ENCODE results near the gene ALDH2. TPM values are rescaled to one million over a fixed set of nuclear protein-coding genes. Genes with fewer than 3 reads are reported as not detected.

Gene ALDH2
- total and polyA plus RNA-seq, 9 of the 15 experiments (the other 6 are each of a cell fraction or from before 2014, with no cell fraction given), result 1.9 to 22.5 (median 12.2) TPM

GRCh38 chr12:111785651-111786050, 18.9 kb downstream of the ALDH2 start:
- H2AFZ ChIP-seq (ENCODE audit: low read depth, low read length), result no peak overlapping the region
- no peaks in the 10 kb centered on the region for H3K79me2 ChIP-seq (ENCODE audit: control insufficient read depth, insufficient read depth, low read length)
- no peaks in the 10 kb centered on the region; a peak in 1 of 5 replicates for H3K27me3 ChIP-seq (ENCODE audit: control insufficient read depth in 2 of 2, insufficient read depth in 2 of 2, low read length in 2 of 2)
- in situ Hi-C loops (cut with MboI) (no loop called here), intact Hi-C loops (cut with micrococcal nuclease) (no loop called here)
- DNase-seq (ENCODE audit: extremely low read depth in 1 of 4, low spot score in 3 of 4), result no peak
- ChIA-PET CTCF (ENCODE audit: low intra/inter-chr PET ratio) (no interaction called here), POLR2A (interaction anchor here (1.2 to 2.4 kb wide), 2 partner anchors 10 to 20 kb away, joined by 3 to 9 read pairs; no protein-coding TSS in a partner anchor)
- WGBS (ENCODE audit: insufficient coverage, low coverage, missing lambda C conversion rate), result 42% methylated on average over 2 of the region's 2 CpGs
- TF ChIP-seq ZNF518B (CRISPR knock-in tag; IDR thresholded peaks at IDR 0.05) (no peak), CEBPB (tag; IDR thresholded peaks at IDR 0.05) (no peak), KHSRP (IDR thresholded peaks at IDR 0.05) (no peak), RBM39 (optimal IDR thresholded peaks at IDR 0.05; ENCODE audit: low read depth, low read length) (no peak), ZNF551 (CRISPR knock-in tag; IDR thresholded peaks at IDR 0.05) (no peak), CTBP1 (IDR thresholded peaks at IDR 0.05; ENCODE audit: borderline replicate concordance) (no peak), ZNF239 (CRISPR knock-in tag; IDR thresholded peaks at IDR 0.05) (no peak), ZNF592 (IDR thresholded peaks at IDR 0.05) (no peak), ZNF212 (CRISPR knock-in tag; IDR thresholded peaks at IDR 0.05) (no peak), ZNF232 (CRISPR knock-in tag; IDR thresholded peaks at IDR 0.05) (no peak), KAT7 (CRISPR knock-in tag; IDR thresholded peaks at IDR 0.05; ENCODE audit: borderline replicate concordance) (no peak), MNT (conservative IDR thresholded peaks at IDR 0.05) (no peak)
- H3K4me3 ChIP-seq, result no peak overlapping the region
- no peak for ATAC-seq
- H3K9ac ChIP-seq (ENCODE audit: insufficient read depth in 1 of 2, low read depth in 2 of 2, low read length in 2 of 2), result no peak overlapping the region
- H3K27ac ChIP-seq (ENCODE audit: extremely low read depth, low read depth, low read length), result no peak overlapping the region
- peaks cover 14% of the 10 kb centered on the region; the same call in 2 of the 3 replicates for H3K36me3 ChIP-seq (ENCODE audit: control insufficient read depth, insufficient read depth, low read length)
- no TSS peak for BruUV-seq (replicated peaks)
- no peaks in the 10 kb centered on the region for H4K20me1 ChIP-seq (replicated peaks; ENCODE audit: control insufficient read depth, insufficient read depth, low read length)
- no peaks in the 10 kb centered on the region for H3K9me1 ChIP-seq (ENCODE audit: control insufficient read depth, insufficient read depth, low read length)
- peaks cover 0 to 6% of the 10 kb centered on the region in 2 experiments; a peak in 2 of 5 replicates for H3K4me1 ChIP-seq (replicated peaks in 1 of 2; ENCODE audit: control insufficient read depth in 2 of 2, insufficient read depth in 2 of 2, low read length in 2 of 2)
- no peak for FAIRE-seq
- no peaks in the 10 kb centered on the region; the same call in 1 of the 2 replicates for H3K9me3 ChIP-seq (replicated peaks; ENCODE audit: control insufficient read depth, insufficient read depth, low read depth, low read length)
- no peak overlapping the region for H3K4me2 ChIP-seq (ENCODE audit: insufficient read depth, low read length)

All from K562 (cell line).